GM18861 (cell line): ENCODE measurements around the gene SORD.

ENCODE experiments used
- ATAC-seq: cut with Tn5 transposase; IDR thresholded peaks from one replicate; pipeline ENCODE4 v1.9.1; 2021; ENCODE audit not compliant: unreplicated experiment

The SORD gene

GRCh38 chr15:45114751-45115085 is 91.7 kb downstream of the SORD start:
- no peak for ATAC-seq

GRCh38 chr15:45115312-45115820 is 92.4 kb downstream of the SORD start:
- no peak for ATAC-seq

DNA sequence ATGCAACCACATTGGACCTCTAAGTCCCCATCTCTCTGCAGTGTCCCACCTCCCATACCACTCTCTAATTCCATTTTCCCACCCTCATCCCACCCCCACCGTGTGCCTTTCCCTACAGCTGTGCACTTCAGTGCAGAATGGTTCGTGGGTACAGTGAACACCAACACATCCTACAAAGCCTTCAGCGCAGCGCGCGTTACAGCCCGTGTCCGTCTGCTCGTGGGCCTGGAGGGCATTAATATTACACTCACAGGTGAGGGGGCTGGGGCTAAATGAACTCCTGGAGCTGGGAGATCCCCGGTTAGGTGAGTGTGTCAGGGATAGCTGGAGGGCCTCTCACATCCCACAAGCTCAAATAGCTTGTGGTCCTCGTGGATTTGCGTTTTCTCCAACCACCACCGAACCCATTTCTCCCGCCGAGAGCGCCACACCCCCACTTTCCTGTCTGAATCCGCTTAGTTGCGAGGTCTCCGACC is 93.0 kb downstream of the SORD start:
- no peak for ATAC-seq

DNA sequence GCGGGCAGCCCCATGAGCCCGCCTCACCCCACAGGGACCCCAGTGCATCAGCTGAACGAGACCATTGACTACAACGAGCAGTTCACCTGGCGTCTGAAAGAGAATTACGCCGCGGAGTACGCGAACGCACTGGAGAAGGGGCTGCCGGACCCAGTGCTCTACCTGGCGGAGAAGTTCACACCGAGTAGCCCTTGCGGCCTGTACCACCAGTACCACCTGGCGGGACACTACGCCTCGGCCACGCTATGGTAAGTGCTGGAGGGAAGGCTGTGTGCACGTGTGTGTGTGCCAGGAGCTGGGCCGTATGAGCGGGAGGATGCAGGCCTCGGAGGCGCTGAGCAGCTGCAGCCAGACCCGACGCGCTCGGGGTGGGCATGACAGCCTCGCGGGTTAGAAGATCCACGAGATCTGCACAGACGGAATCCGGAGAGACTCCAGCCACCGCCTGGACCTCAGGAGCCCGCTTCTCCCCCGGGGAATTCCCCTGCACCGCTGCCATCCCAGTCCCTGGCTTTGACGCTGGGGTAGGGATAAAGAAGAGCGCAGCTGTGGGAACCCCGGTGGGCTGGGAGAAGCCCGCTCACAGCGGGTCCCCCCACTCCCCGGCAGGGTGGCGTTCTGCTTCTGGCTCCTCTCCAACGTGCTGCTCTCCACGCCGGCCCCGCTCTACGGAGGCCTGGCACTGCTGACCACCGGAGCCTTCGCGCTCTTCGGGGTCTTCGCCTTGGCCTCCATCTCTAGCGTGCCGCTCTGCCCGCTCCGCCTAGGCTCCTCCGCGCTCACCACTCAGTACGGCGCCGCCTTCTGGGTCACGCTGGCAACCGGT is 93.7 kb downstream of the SORD start:
- no peak for ATAC-seq

DNA sequence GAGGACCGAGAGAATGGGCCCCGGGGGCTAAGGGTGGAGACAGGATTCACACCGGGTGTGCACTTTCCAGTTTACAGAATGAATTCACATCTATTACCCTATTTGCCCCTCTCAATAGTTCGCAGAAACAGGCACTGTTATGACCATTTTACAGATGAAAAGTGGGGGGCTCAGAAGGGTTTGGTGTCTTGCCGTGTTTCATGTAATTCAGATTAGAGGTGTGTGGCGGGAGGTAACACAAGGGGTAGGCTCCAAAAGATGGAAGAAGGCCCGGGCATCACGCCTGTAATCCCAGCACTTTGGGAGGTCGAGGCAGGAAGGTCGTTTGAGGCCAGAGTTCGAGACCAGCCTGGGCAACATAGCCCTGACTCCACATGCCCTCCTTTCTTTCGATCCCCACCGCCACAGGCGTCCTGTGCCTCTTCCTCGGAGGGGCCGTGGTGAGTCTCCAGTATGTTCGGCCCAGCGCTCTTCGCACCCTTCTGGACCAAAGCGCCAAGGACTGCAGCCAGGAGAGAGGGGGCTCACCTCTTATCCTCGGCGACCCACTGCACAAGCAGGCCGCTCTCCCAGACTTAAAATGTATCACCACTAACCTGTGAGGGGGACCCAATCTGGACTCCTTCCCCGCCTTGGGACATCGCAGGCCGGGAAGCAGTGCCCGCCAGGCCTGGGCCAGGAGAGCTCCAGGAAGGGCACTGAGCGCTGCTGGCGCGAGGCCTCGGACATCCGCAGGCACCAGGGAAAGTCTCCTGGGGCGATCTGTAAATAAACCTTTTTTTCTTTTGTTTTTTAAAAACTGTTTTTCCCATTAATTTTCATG is 94.5 kb downstream of the SORD start:
- ATAC-seq: no peak

- peak; percentile 94 for ATAC-seq
Observed at GRCh38 chr15:45118131-45118588, 95.2 kb downstream of the SORD start.

DNA sequence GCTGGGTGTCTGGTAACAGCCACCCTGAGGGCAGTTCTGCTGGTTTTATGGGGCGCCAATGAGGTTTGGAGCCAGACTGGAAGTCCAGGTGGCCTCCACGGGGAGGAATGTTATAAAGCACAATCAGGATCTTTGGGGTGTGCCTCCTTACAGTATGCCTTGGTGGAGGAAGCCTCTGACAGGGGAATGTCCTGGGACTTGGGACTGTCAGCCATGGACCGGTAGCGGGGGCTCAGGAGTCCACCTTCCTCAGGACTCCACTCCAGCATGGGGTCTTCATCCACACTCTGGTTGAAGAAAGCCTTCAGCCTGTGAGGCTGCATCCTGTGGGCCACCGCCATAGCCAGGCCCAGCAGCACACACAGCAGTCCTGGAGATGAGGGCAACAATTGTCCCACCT is 96.0 kb downstream of the SORD start:
- no peak for ATAC-seq

DNA sequence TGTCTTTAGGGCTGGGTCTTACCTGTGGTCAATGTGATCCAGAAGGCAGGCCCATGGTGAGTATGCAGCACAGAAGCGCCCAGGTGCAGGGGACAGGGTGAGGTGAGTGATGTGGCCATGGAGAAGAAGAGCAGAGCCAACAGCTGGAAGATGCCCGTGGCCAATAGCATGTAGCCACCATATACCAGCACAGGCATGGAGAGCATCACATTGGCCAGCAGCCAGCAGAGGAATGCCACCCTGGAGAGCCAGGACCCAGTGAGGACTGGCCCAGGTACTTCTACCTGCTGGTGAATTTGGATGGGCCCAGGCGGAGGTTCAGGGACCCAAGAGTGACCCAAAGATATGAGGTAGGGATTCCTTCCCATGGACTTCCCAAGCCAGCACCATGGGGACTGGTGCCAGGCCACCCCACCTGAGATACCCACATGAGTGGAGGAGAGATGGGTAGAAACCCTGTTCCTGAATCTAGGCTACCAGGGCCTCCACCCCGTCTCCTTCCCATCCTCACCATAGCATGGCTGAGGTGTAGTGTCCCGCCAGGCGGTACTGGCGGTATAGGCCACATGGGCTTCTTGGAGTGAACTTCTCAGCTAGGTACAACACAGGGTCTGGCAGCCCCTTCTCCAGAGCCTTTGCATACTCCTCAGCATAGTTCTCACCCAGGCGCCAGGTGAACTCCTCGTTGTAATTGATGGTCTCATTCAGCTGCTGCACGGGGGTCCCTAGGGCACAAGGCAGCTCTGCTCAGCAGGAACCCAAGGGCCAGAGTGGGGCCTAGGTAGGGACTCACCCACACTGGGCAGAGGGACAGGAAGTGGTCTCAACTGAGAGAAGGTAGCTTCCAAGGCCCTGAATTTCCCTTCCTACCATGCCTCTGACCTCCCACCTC is 97.3 kb downstream of the SORD start:
- ATAC-seq: no peak

DNA sequence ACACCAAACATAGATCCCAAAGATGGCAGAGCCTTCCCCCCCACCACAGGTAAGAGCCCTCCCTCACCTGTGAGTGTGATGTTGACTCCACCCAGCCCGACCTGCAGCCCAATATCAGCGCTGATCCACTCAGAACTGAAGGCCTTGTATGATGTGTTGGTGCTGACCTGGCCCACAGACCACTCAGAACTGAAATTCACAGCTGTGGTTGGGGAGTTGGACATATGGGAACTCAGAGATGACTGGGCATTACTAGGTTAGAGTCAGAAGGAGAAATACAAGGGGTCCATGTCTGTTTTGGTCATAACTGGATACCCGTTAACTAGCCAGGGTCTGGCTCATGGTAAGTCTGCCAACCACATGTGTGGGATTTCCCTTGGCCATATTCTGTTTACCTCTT is 98.0 kb downstream of the SORD start:
- no peak for ATAC-seq

DNA sequence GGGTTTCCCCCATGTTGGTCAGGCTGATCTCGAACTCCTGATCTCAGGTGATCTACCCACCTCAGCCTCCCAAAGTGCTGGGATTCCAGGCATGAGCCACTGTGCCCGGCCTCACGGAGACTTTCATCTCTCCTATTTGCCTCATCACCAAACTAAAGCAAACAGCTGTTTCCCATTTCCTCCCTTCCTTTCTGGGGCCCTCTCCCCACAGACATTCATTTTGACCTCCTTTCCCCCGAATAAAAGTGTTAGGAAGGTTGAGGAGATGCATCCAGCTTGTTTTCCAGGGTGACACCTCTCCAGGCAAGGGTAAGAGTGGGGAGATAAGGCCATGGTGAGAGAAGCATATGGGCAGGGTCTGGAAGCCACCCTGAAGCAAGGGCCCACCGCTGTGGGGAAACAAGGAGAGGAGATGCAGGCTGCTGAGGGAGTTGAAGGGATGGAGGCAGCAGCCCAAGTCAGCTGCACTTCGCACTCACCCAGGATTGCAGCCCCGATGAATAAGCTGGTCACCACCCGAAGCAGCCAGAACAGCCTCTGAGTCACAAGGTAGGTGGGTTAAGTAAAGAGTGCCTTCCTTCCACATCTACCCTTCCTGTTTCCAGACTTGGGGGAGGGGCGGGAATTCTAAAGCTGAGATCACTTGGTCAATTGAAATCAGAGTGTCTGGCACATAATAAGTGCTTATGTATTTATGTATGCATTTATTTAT is 98.9 kb downstream of the SORD start:
- ATAC-seq: no peak

GRCh38 chr15:45122719-45123118 is 99.7 kb downstream of the SORD start:
- no peak for ATAC-seq

DNA sequence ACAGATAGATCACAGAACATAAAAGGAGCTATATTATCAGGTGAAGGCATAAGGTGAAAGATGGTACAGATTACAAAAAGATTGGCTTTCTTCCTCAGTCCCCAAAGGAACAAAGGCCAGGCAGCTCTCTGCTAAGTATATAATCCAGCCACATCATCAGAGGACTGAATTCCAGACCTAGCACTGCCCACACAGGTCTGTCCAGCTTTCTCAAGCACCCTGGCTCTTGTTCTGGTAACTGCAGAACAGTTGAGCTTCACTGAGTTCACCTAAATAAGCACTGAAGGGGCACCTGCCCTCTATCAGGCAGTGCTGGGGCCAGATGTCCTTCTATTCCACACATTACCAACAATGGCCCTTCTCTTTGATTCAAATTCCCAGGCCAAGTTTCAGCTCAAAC is 100.4 kb downstream of the SORD start:
- no peak for ATAC-seq

- no peak for ATAC-seq
Observed at GRCh38 chr15:45126535-45127158, 103.7 kb downstream of the SORD start.
